IPS-18a (cell line): ENCODE data around the gene CUTC.

Experiments
- H3K27ac ChIP-seq: one replicate; pipeline ENCODE4 v1.5.1; 2013; ENCODE audit warnings: low read length
- H3K27me3 ChIP-seq: one replicate; pipeline ENCODE4 v1.6.1; 2013; ENCODE audit warnings: mild to moderate bottlenecking, low read length; ENCODE audit not compliant: control insufficient read depth, insufficient read depth
- H3K36me3 ChIP-seq: one replicate; pipeline ENCODE4 v1.6.1; 2013; ENCODE audit warnings: low read depth, low read length; ENCODE audit not compliant: control insufficient read depth
- H3K4me1 ChIP-seq: one replicate; pipeline ENCODE4 v1.6.1; 2013; ENCODE audit warnings: low read depth, low read length; ENCODE audit not compliant: control insufficient read depth
- H3K4me3 ChIP-seq: one replicate; pipeline ENCODE4 v1.5.1; 2013; ENCODE audit warnings: low read length
- H3K9ac ChIP-seq: one replicate; pipeline ENCODE4 v1.6.1; 2013; ENCODE audit warnings: mild to moderate bottlenecking, low read length, moderate library complexity
- H3K9me3 ChIP-seq: one replicate; pipeline ENCODE4 v1.6.1; 2013; ENCODE audit warnings: low read depth, low read length; ENCODE audit not compliant: control insufficient read depth

CUTC gene

GRCh38 chr10:99732033-99732842 lies at the start of gene CUTC, which contains the start of gene COX15:
TSS of gene CUTC (plus strand) at chr10:99732234. CDS start at chr10:99732349, 115 bp downstream.
TSS of gene COX15 (minus strand) at chr10:99732127. CDS start at chr10:99732049, 78 bp downstream.
- Histone ChIP-seq H3K36me3 (peaks cover 18% of the 10 kb centered on the region), H3K4me1 (no peaks in the 10 kb centered on the region), H3K27ac (peak within 1 kb of the TSS; percentile 57), H3K4me3 (peak within 1 kb of the TSS; percentile 90), H3K27me3 (no peaks in the 10 kb centered on the region), H3K9ac (peak within 1 kb of the TSS; percentile 91), H3K9me3 (no peaks in the 10 kb centered on the region)

- no peak overlapping the region for H3K4me3 ChIP-seq
- H3K27me3 ChIP-seq: no peaks in the 10 kb centered on the region
- H3K27ac ChIP-seq: no peak overlapping the region
- no peaks in the 10 kb centered on the region for H3K9me3 ChIP-seq
- peaks cover 22% of the 10 kb centered on the region for H3K36me3 ChIP-seq
- H3K9ac ChIP-seq: no peak overlapping the region
- H3K4me1 ChIP-seq: no peaks in the 10 kb centered on the region
Measured at GRCh38 chr10:99682752-99683151, 49.3 kb upstream of the CUTC start.

GRCh38 chr10:99685597-99685967 lies 46.5 kb upstream of the CUTC start:
- no peak overlapping the region for H3K4me3 ChIP-seq
- no peaks in the 10 kb centered on the region for H3K4me1 ChIP-seq

GRCh38 chr10:99689461-99689860 lies 42.6 kb upstream of the CUTC start:
- no peaks in the 10 kb centered on the region for H3K9me3 ChIP-seq
- H3K36me3 ChIP-seq: peaks cover 11% of the 10 kb centered on the region
- H3K9ac ChIP-seq: no peak overlapping the region
- no peak overlapping the region for H3K27ac ChIP-seq
- H3K4me3 ChIP-seq: no peak overlapping the region
- no peaks in the 10 kb centered on the region for H3K27me3 ChIP-seq
- no peaks in the 10 kb centered on the region for H3K4me1 ChIP-seq

More at GRCh38 chr10:99685597-99685967, 46.5 kb upstream of the CUTC start:
- H3K9ac ChIP-seq: no peak overlapping the region
- no peaks in the 10 kb centered on the region for H3K9me3 ChIP-seq
- H3K27me3 ChIP-seq: no peaks in the 10 kb centered on the region
- peaks cover 7% of the 10 kb centered on the region for H3K36me3 ChIP-seq
- no peak overlapping the region for H3K27ac ChIP-seq

- peaks cover 25% of the 10 kb centered on the region for H3K36me3 ChIP-seq
- no peak overlapping the region for H3K9ac ChIP-seq
- H3K9me3 ChIP-seq: no peaks in the 10 kb centered on the region
- H3K4me3 ChIP-seq: no peak overlapping the region
- no peaks in the 10 kb centered on the region for H3K4me1 ChIP-seq
- no peaks in the 10 kb centered on the region for H3K27me3 ChIP-seq
- no peak overlapping the region for H3K27ac ChIP-seq
Measured at GRCh38 chr10:99693933-99694583, 38.0 kb upstream of the CUTC start.

GRCh38 chr10:99695761-99696160 lies 36.3 kb upstream of the CUTC start:
- Histone ChIP-seq H3K27ac (no peak overlapping the region), H3K9ac (no peak overlapping the region), H3K9me3 (no peaks in the 10 kb centered on the region), H3K4me1 (no peaks in the 10 kb centered on the region), H3K27me3 (no peaks in the 10 kb centered on the region), H3K36me3 (peaks cover 25% of the 10 kb centered on the region), H3K4me3 (no peak overlapping the region)

GRCh38 chr10:99698504-99699080 lies 33.4 kb upstream of the CUTC start:
- peaks cover 25% of the 10 kb centered on the region for H3K36me3 ChIP-seq
- no peaks in the 10 kb centered on the region for H3K9me3 ChIP-seq
- no peak overlapping the region for H3K27ac ChIP-seq
- no peaks in the 10 kb centered on the region for H3K27me3 ChIP-seq
- no peaks in the 10 kb centered on the region for H3K4me1 ChIP-seq
- no peak overlapping the region for H3K4me3 ChIP-seq
- H3K9ac ChIP-seq: no peak overlapping the region

GRCh38 chr10:99700649-99701048 lies 31.4 kb upstream of the CUTC start:
- Histone ChIP-seq H3K4me1 (no peaks in the 10 kb centered on the region), H3K27ac (no peak overlapping the region), H3K9me3 (no peaks in the 10 kb centered on the region), H3K9ac (no peak overlapping the region), H3K27me3 (no peaks in the 10 kb centered on the region), H3K36me3 (peaks cover 36% of the 10 kb centered on the region), H3K4me3 (no peak overlapping the region)

GRCh38 chr10:99708428-99709012 lies 23.5 kb upstream of the CUTC start:
- Histone ChIP-seq H3K36me3 (peaks cover 42% of the 10 kb centered on the region), H3K4me3 (no peak overlapping the region), H3K9ac (no peak overlapping the region), H3K4me1 (no peaks in the 10 kb centered on the region), H3K9me3 (no peaks in the 10 kb centered on the region), H3K27me3 (no peaks in the 10 kb centered on the region), H3K27ac (no peak overlapping the region)

- H3K27me3 ChIP-seq: no peaks in the 10 kb centered on the region
- H3K4me1 ChIP-seq: no peaks in the 10 kb centered on the region
- no peak overlapping the region for H3K4me3 ChIP-seq
- H3K36me3 ChIP-seq: peaks cover 46% of the 10 kb centered on the region
- H3K9me3 ChIP-seq: no peaks in the 10 kb centered on the region
- no peak overlapping the region for H3K27ac ChIP-seq
- no peak overlapping the region for H3K9ac ChIP-seq
Measured at GRCh38 chr10:99709480-99710229, 22.4 kb upstream of the CUTC start.
